Measurements from ENCODE around the gene OR2T6. TPM values are rescaled to one million over a fixed set of nuclear protein-coding genes. Genes with fewer than 3 reads are reported as not detected.

The OR2T6 gene
- total RNA-seq (2021): not detected in 2 replicates
- not detected for Bru-seq, nascent RNA
- BruChase-seq, experiment 1, labeled RNA remaining after a 2-hour chase: percentile 9 among the genes with signal in this experiment
- percentile 5 among the genes with signal in this experiment for BruChase-seq, experiment 2, labeled RNA remaining after a 6-hour chase
- long read RNA-seq: 0 reads

GRCh38 chr1:248375446-248375845 is at the start of gene OR2T6:
Gene OR2T6, plus strand, starts transcription at chr1:248375746. Its CDS starts 11,863 bp downstream, at chr1:248387609.
- Histone ChIP-seq H3K4me1 (ENCODE audit: insufficient read depth, low read length, poor library complexity, severe bottlenecking) (no peaks in the 10 kb centered on the region), H3K27me3 (replicated peaks; ENCODE audit: insufficient read depth, low read depth, low read length, poor library complexity) (no peaks in the 10 kb centered on the region), H3K27ac (ENCODE audit: low read depth, low read length, poor library complexity, severe bottlenecking) (no peak within 1 kb of the TSS), H3K4me3 (ENCODE audit: low read depth, low read length, poor library complexity, severe bottlenecking) (no peak within 1 kb of the TSS), H3K36me3 (ENCODE audit: insufficient read depth, low read length, poor library complexity, severe bottlenecking) (no peaks in the 10 kb centered on the region), H3K9me3 (ENCODE audit: low read depth, low read length, poor library complexity, severe bottlenecking) (no peaks in the 10 kb centered on the region)
- intact Hi-C loops (cut with micrococcal nuclease; ENCODE audit: unreplicated experiment): no loop called here
- ChIA-PET POLR2A (ENCODE audit: low non-redundant PET) (no interaction called here), CTCF (no interaction called here)
- TF ChIP-seq CTCF (conservative IDR thresholded peaks at IDR 0.05; ENCODE audit: low read depth, low read length): no peak
- BruUV-seq (replicated peaks): no TSS peak
- DNase-seq (ENCODE audit: low spot score): no peak

- intact Hi-C loops (cut with micrococcal nuclease; ENCODE audit: unreplicated experiment): no loop called here
- no peak overlapping the region for H3K27ac ChIP-seq (ENCODE audit: low read depth, low read length, poor library complexity, severe bottlenecking)
- ChIA-PET POLR2A (ENCODE audit: low non-redundant PET) (no interaction called here), CTCF (no interaction called here)
- no peaks in the 10 kb centered on the region for H3K9me3 ChIP-seq (ENCODE audit: low read depth, low read length, poor library complexity, severe bottlenecking)
- H3K27me3 ChIP-seq (replicated peaks; ENCODE audit: insufficient read depth, low read depth, low read length, poor library complexity): no peaks in the 10 kb centered on the region
- no peak for TF ChIP-seq CTCF (conservative IDR thresholded peaks at IDR 0.05; ENCODE audit: low read depth, low read length)
- no peak for TF ChIP-seq EZH2 (IDR thresholded peaks at IDR 0.05; ENCODE audit: borderline replicate concordance, low read depth, low read length, poor library complexity, severe bottlenecking)
- no peak for DNase-seq (ENCODE audit: low spot score)
- no TSS peak for BruUV-seq (replicated peaks)
- H3K4me3 ChIP-seq (ENCODE audit: low read depth, low read length, poor library complexity, severe bottlenecking): no peak overlapping the region
- H3K36me3 ChIP-seq (ENCODE audit: insufficient read depth, low read length, poor library complexity, severe bottlenecking): no peaks in the 10 kb centered on the region
- no peaks in the 10 kb centered on the region for H3K4me1 ChIP-seq (ENCODE audit: insufficient read depth, low read length, poor library complexity, severe bottlenecking)
These were observed 32.1 kb upstream of the OR2T6 start for GRCh38 chr1:248343451-248343850.

GRCh38 chr1:248348475-248348874 is 27.1 kb upstream of the OR2T6 start, which contains the start of gene OR14C36:
Gene OR14C36, plus strand, starts transcription at chr1:248348775. Its CDS starts 0 bp downstream, at chr1:248348775.
- H3K4me3 ChIP-seq (ENCODE audit: low read depth, low read length, poor library complexity, severe bottlenecking): no peak within 1 kb of the TSS
- no TSS peak for BruUV-seq (replicated peaks)
- TF ChIP-seq EZH2 (IDR thresholded peaks at IDR 0.05; ENCODE audit: borderline replicate concordance, low read depth, low read length, poor library complexity, severe bottlenecking): no peak
- no peak for TF ChIP-seq CTCF (conservative IDR thresholded peaks at IDR 0.05; ENCODE audit: low read depth, low read length)
- H3K4me1 ChIP-seq (ENCODE audit: insufficient read depth, low read length, poor library complexity, severe bottlenecking): no peaks in the 10 kb centered on the region
- H3K9me3 ChIP-seq (ENCODE audit: low read depth, low read length, poor library complexity, severe bottlenecking): no peaks in the 10 kb centered on the region
- ChIA-PET POLR2A (ENCODE audit: low non-redundant PET) (no interaction called here), CTCF (no interaction called here)
- DNase-seq (ENCODE audit: low spot score): no peak
- intact Hi-C loops (cut with micrococcal nuclease; ENCODE audit: unreplicated experiment): no loop called here
- no peaks in the 10 kb centered on the region for H3K36me3 ChIP-seq (ENCODE audit: insufficient read depth, low read length, poor library complexity, severe bottlenecking)
- H3K27me3 ChIP-seq (replicated peaks; ENCODE audit: insufficient read depth, low read depth, low read length, poor library complexity): peaks cover 13% of the 10 kb centered on the region
- no peak within 1 kb of the TSS for H3K27ac ChIP-seq (ENCODE audit: low read depth, low read length, poor library complexity, severe bottlenecking)
